Esophagus squamous epithelium (tissue), 4 donors: ENCODE data around the gene PLEKHG4B.

ENCODE experiments used
- POLR2A ChIP-seq, 4 donors: fragments of 450-650 bp; IDR thresholded peaks; one replicate each; pipeline ENCODE4 v1.6.1; 2017; ENCODE audit warnings: antibody characterized with exemption in 4 of 4, mild to moderate bottlenecking in 4 of 4, moderate library complexity in 3 of 4
- TF ChIP-seq, protein P1 (sequence below), 6 experiments: fragments of 450-650 bp in 4 of 6; fragments of 200-600 bp in 2 of 6; sonication (generic) in 2 of 6; IDR thresholded peaks; one replicate each; pipeline ENCODE4 v1.5.1; 2016 to 2019; ENCODE audit warnings: antibody characterized with exemption in 6 of 6, mild to moderate bottlenecking in 4 of 6, moderate library complexity in 4 of 6

DNA sequence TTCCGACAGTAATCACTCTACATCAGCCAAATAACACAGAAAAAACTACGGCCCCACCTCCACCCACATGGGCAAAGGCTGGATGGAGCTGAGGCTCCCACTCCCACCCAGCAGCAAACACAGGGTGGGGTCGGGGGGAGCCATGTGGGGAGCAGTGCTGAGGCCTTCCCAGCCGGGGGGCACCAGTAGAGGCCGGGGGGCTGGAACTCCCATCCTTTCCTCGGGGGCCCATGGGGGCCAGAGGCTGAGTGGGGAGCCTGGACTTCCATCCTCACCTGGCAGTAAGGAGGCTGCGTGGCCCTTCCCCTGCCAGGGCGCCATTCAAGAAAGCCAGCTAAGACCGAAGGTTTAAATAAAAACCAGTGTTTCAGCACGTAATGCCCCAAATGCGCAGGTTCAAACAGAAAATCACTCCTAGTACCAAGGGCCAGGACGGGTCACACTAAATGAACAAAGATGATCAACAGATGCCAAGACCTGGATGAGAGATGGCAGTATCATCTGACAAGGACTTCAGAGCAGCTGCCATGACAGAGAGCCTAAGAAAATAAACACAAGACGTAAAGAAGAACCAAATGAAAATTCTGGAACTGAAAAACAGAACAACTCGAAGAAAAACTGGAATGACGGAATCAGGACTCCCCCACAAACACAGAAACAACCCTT, 116.6 kb downstream of the PLEKHG4B start:
- TF ChIP-seq, protein P1, sequence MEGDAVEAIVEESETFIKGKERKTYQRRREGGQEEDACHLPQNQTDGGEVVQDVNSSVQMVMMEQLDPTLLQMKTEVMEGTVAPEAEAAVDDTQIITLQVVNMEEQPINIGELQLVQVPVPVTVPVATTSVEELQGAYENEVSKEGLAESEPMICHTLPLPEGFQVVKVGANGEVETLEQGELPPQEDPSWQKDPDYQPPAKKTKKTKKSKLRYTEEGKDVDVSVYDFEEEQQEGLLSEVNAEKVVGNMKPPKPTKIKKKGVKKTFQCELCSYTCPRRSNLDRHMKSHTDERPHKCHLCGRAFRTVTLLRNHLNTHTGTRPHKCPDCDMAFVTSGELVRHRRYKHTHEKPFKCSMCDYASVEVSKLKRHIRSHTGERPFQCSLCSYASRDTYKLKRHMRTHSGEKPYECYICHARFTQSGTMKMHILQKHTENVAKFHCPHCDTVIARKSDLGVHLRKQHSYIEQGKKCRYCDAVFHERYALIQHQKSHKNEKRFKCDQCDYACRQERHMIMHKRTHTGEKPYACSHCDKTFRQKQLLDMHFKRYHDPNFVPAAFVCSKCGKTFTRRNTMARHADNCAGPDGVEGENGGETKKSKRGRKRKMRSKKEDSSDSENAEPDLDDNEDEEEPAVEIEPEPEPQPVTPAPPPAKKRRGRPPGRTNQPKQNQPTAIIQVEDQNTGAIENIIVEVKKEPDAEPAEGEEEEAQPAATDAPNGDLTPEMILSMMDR (IDR thresholded peaks at IDR 0.05), result no peak
- TF ChIP-seq POLR2A (IDR thresholded peaks at IDR 0.05), result no peak
